Smooth muscle cell (in vitro differentiated cells): ENCODE data around the gene ACE. TPM values are rescaled to one million over a fixed set of nuclear protein-coding genes. Genes with fewer than 3 reads are reported as not detected.

ENCODE experiments used
- DNase-seq: peaks from one replicate; lab custom pipeline; 2025; ENCODE audit not compliant: unreplicated experiment; lab: John Stamatoyannopoulos, UW
- H2AFZ ChIP-seq: fragments of 200-600 bp; sonication (generic); 2 replicates; pipeline ENCODE4 v1.6.0; 2016; ENCODE audit warnings: antibody characterized with exemption, low read depth, mild to moderate bottlenecking
- H3F3A ChIP-seq: fragments of 200-600 bp; sonication (generic); 2 replicates; pipeline ENCODE4 v1.6.0; 2017; ENCODE audit warnings: antibody characterized with exemption, low read depth
- H3K27ac ChIP-seq: fragments of 200-600 bp; sonication (generic); 2 replicates; pipeline ENCODE4 v1.5.1; 2016; ENCODE audit warnings: low read depth, mild to moderate bottlenecking
- H3K27me3 ChIP-seq: fragments of 200-600 bp; sonication (generic); 2 replicates; pipeline ENCODE4 v1.6.1; 2016; ENCODE audit warnings: low read depth, mild to moderate bottlenecking
- H3K36me3 ChIP-seq: fragments of 200-600 bp; sonication (generic); 2 replicates; pipeline ENCODE4 v1.5.1; 2016; ENCODE audit warnings: low read depth
- H3K4me1 ChIP-seq: fragments of 200-600 bp; sonication (generic); 2 replicates; pipeline ENCODE4 v1.5.1; 2016; ENCODE audit warnings: low read depth
- H3K4me2 ChIP-seq: fragments of 200-600 bp; sonication (generic); 2 replicates; pipeline ENCODE4 v1.6.0; 2016; ENCODE audit warnings: mild to moderate bottlenecking
- H3K4me3 ChIP-seq: fragments of 200-600 bp; sonication (generic); 2 replicates; pipeline ENCODE4 v1.5.1; 2016; ENCODE audit warnings: mild to moderate bottlenecking
- H3K79me2 ChIP-seq: fragments of 200-600 bp; sonication (generic); 2 replicates; pipeline ENCODE4 v1.6.0; 2016; ENCODE audit warnings: low read depth, mild to moderate bottlenecking
- H3K9ac ChIP-seq: fragments of 200-600 bp; sonication (generic); 2 replicates; pipeline ENCODE4 v1.6.0; 2016; ENCODE audit warnings: low read depth
- H3K9me3 ChIP-seq: fragments of 200-600 bp; sonication (generic); replicated peaks from 2 replicates; pipeline ENCODE4 v1.5.1; 2016; ENCODE audit warnings: low read depth
- H4K20me1 ChIP-seq: fragments of 200-600 bp; sonication (generic); 2 replicates; pipeline ENCODE4 v1.6.0; 2016; ENCODE audit warnings: low read depth
- WGBS: methylation state at CpG from one replicate; pipeline ENCODE4 v1.1.7; 2016; ENCODE audit warnings: low lambda C conversion rate; 5-methylcytosine and 5-hydroxymethylcytosine counted together
- polyA plus RNA-seq: library from polyadenylated mRNA; unstranded; fragments of >200 nt; fragmentation: Nextera tagmentation; extraction: Ambion mirVana; gene quantifications from 2 replicates; pipeline ENCODE4 v1.2.1, GENCODE V29; 2016
- total RNA-seq: library from RNA; depleted of rRNA; stranded (reverse); fragments of >200 nt; gene quantifications from 2 replicates; pipeline ENCODE4 v1.2.3, GENCODE V29; 2014
- TF ChIP-seq, protein P1 (sequence below): fragments of 200-600 bp; sonication (generic); IDR thresholded peaks from 2 replicates; pipeline ENCODE4 v1.5.1; 2017; ENCODE audit warnings: borderline replicate concordance, mild to moderate bottlenecking, antibody characterized with exemption; ENCODE audit not compliant: insufficient read depth, poor library complexity, severe bottlenecking

ACE gene
- total and polyA plus RNA-seq, 2 experiments from 2014 or later: 1.5 to 2.0 TPM

DNA sequence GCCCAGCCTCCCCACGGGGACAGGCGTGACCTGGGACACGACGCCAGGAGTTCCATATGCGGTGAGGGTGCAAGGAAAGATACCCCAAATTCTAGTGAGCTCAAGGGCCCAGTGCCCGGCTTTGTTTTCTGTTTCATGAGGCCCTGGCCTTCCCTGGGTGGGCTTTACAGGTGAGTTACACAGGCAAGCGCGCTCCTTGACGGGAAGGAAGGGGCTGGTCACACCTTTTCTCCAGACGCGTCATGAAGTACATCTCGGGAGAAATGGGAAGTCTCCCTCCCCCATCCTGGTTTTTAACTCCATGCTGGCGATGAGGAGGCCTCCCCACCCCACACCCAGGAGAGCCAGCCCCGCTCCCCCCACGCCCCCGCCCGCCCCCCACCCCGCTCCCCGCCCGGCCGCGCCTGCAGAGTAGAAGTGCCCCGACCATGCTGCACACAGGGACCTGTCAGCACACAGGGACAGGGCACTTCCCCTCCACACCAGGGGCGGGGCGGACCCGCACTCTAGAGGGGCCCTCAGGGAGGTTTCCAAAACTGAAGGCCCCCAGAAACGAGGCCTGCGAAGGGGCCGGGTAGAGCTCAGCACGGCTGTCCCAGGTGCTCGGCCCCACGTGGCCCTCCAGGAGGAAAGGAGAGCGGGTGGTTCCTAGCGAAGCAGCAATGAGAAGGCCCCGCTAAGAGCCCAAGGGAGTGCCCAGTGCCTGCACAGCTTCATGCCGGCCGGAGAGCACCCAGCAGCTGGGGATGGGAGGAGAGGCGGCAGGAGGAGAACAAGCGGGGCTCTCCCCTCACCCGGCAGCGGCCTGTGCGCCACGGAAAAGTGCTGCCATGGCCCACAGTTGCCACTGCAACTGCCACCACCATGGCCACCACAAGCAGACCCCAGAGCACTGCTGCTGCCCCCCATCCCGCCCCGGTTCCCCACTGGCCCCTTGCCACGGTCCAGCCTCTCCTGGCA lies 38.5 kb upstream of the ACE start:
- peaks cover 14% of the 10 kb centered on the region for H4K20me1 ChIP-seq

DNA sequence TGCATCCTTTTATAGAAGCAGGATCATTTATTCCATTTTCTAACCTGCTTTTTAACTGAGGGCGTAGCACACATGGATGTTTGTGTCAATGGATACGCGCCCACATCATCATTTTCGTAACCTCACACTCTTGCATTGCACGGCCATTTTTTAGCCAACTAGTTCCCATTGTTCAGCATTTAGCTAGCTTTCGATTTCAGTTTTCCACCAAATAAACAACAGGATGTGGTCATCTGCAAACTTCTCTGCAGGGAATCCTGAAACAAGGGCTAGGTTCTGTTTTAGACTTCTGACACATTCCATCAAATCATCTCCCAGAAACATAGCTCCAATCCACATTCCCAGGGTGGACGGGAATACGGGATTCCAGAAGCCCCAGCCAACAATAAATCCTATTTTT lies 37.2 kb upstream of the ACE start:
- H3K4me1 ChIP-seq: no peaks in the 10 kb centered on the region
- no peak overlapping the region for H3K4me2 ChIP-seq
- peaks cover 14% of the 10 kb centered on the region for H4K20me1 ChIP-seq
- H2AFZ ChIP-seq: no peak overlapping the region
- no peak for DNase-seq
- 77% methylated on average over 8 of the region's 8 CpGs for WGBS
- no peaks in the 10 kb centered on the region for H3K36me3 ChIP-seq
- H3K27me3 ChIP-seq: no peaks in the 10 kb centered on the region
- no peak overlapping the region for H3K4me3 ChIP-seq
- peaks cover 1% of the 10 kb centered on the region for H3F3A ChIP-seq
- TF ChIP-seq, protein P1, sequence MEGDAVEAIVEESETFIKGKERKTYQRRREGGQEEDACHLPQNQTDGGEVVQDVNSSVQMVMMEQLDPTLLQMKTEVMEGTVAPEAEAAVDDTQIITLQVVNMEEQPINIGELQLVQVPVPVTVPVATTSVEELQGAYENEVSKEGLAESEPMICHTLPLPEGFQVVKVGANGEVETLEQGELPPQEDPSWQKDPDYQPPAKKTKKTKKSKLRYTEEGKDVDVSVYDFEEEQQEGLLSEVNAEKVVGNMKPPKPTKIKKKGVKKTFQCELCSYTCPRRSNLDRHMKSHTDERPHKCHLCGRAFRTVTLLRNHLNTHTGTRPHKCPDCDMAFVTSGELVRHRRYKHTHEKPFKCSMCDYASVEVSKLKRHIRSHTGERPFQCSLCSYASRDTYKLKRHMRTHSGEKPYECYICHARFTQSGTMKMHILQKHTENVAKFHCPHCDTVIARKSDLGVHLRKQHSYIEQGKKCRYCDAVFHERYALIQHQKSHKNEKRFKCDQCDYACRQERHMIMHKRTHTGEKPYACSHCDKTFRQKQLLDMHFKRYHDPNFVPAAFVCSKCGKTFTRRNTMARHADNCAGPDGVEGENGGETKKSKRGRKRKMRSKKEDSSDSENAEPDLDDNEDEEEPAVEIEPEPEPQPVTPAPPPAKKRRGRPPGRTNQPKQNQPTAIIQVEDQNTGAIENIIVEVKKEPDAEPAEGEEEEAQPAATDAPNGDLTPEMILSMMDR: no peak
- no peak overlapping the region for H3K9ac ChIP-seq
- H3K9me3 ChIP-seq: no peaks in the 10 kb centered on the region
- H3K27ac ChIP-seq: no peak overlapping the region
- H3K79me2 ChIP-seq: peaks cover 21% of the 10 kb centered on the region

More for the DNA sequence above, 38.5 kb upstream of the ACE start:
- H3K4me1 ChIP-seq: peaks cover 7% of the 10 kb centered on the region
- TF ChIP-seq, protein P1: no peak
- H3K9ac ChIP-seq: no peak overlapping the region
- H3F3A ChIP-seq: peaks cover 6% of the 10 kb centered on the region
- no peak for DNase-seq
- no peak overlapping the region for H3K4me3 ChIP-seq
- H3K79me2 ChIP-seq: peaks cover 17% of the 10 kb centered on the region
- no peak overlapping the region for H3K4me2 ChIP-seq
- H3K36me3 ChIP-seq: no peaks in the 10 kb centered on the region
- H3K27me3 ChIP-seq: no peaks in the 10 kb centered on the region
- no peak overlapping the region for H3K27ac ChIP-seq
- no peak overlapping the region for H2AFZ ChIP-seq
- H3K9me3 ChIP-seq: no peaks in the 10 kb centered on the region
- 91% methylated on average over 37 of the region's 46 CpGs for WGBS

DNA sequence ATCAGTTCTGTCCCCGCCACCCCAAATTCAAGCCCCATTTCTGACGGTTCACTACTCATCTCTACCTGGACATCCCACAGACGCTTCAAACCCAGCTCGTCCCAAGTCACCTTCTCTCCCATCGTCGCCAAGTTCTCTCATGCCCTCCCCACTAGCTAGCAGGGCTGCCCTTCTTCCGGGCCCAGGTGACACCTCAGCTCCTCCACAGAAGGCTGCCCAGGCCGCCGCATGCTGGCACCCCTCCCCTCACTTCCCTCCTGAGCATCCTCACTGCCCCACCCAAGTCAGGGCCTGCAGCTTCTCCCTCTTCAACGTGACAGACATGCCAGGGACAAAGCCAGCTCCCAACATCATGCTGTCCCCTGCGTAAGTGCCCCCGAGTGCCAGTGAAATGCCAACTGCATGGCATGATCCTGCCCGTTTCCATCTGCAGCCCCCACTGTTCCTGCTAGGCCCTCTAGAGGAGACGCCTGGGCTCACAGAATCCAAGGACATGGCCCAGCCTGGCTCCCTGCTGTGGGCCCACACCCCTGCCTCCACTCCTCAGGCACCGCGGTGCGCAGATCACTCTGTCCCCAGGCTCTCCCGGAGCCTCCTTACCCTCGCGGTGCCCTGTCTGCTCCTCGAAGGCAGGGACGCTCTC lies 36.6 kb upstream of the ACE start:
- Histone ChIP-seq H3K79me2 (peaks cover 21% of the 10 kb centered on the region), H3K4me2 (no peak overlapping the region), H3K36me3 (no peaks in the 10 kb centered on the region), H3K9me3 (no peaks in the 10 kb centered on the region), H4K20me1 (peaks cover 14% of the 10 kb centered on the region), H3K4me3 (no peak overlapping the region), H3K27ac (no peak overlapping the region), H2AFZ (no peak overlapping the region), H3K27me3 (no peaks in the 10 kb centered on the region), H3F3A (peaks cover 7% of the 10 kb centered on the region), H3K9ac (no peak overlapping the region), H3K4me1 (peaks cover 3% of the 10 kb centered on the region)
- 87% methylated on average over 22 of the region's 22 CpGs for WGBS
- no peak for DNase-seq
- TF ChIP-seq, protein P1: no peak
